DMS53 treated with DMSO at 0.1 percent for 48 hours (cell line): ENCODE data around the gene CPOX.

Experiments used
- DNase-seq: peaks from one replicate; lab custom pipeline; 2025; ENCODE audit not compliant: unreplicated experiment; lab: John Stamatoyannopoulos, UW

CPOX gene

DNA sequence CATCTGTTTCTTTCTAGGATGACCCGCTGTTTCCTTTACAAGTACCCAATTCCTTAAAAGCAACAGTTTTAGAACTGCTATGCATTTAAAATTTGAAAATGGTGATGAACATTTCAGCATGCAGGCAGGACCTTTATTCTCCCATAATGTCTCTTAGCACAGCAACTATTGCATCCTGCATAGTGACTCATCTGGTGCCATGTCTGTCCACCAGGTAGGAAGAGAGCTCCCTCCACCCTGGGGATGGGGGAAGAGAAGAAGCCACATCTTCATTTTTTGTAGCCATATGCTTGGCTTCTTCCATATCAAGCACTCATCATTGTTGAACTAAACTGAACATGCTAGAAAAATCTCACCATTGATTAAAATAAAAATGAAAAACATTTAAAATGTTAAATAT is 51.7 kb downstream of the CPOX start:
- DNase-seq = no peak

- no peak for DNase-seq
These were observed 53.1 kb downstream of the CPOX start for GRCh38 chr3:98540346-98540745.

DNA sequence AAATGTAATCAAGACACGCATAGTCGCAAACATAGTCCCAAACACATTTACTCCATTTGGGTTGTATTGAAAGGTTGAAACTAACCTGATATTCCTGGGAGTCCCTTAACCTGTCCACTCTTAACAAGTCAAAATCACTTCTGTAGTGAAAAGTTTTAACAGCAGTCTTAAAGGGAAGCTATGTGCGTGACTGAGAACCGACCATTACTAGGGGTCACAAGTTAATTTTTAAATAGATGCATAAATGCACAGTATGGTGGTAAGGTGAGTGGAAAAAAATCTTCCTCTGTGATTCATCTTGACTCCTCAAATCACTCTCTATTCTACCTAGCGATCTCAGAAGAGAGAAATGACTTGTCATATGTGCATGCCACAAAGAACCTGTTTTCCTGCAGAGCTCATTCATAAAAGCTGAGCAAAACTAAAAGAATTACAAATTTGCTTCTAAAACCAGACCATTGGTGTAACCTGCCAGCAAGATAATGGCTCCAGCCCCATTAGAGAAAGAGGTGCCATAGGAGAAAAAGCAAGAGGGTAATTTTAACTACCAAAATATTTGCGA is 56.9 kb downstream of the CPOX start:
- DNase-seq = no peak

DNA sequence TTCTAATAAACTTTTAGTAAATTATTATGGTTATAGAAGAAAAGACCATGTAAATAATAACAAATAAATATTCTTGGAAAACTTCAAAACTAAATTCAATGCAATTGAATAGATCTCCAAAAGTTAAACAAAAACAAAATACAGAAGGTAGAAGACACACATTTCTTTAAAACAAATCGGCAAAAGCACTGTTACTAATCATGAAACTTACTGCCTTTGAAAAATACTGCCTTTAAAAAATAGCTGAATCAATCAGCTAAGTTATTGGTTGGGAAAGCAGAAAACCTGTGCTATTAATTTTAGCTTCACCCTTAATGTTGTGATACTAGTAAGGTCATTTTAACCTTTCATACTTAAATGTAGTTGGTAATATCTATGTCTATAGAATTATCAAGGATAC is 58.7 kb downstream of the CPOX start:
- DNase-seq = no peak

GRCh38 chr3:98534168-98534567 is 59.2 kb downstream of the CPOX start:
- DNase-seq = no peak

- no peak for DNase-seq
These were observed 60.5 kb downstream of the CPOX start for GRCh38 chr3:98532709-98533571.

- no peak for DNase-seq
These were observed 61.2 kb downstream of the CPOX start for GRCh38 chr3:98532275-98532637.

DNA sequence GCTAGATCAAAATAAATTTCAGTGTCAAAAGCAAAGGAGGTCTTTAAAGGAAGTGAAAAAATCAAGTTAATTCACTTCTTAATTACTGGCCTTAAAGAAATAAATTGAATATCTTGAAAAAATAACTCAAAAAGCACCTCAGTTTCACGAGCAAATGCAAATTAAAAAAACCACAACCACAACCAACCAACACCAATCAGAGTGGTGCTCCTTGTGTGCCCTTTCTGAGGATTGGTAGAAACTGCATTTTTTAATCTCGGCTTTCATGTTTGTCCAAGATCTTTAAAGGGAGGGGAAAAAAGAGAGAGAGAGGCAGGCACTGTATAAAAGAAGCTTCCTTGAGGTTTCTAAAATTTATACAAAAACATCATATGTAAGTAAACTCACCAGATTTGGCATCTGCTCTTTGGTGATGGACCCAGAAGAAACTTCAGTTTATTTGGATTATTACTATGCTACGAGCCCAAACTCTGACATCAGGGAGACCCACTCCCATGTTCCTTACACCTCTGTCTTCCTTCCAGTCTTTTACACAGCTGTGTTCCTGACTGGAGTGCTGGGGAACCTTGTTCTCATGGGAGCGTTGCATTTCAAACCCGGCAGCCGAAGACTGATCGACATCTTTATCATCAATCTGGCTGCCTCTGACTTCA is 61.7 kb downstream of the CPOX start, which contains the start of gene GPR15:
Gene GPR15, plus strand, starts transcription at position 357 of the 653 bp plus-strand sequence. Its CDS starts 56 bp downstream, at position 413.
- no peak for DNase-seq

GRCh38 chr3:98530676-98531075 is 62.7 kb downstream of the CPOX start:
- DNase-seq = no peak

- DNase-seq = no peak
These were observed 63.5 kb downstream of the CPOX start for GRCh38 chr3:98529856-98530459.
